K562 (cell line): ENCODE data around the gene BRPF1. TPM values are rescaled to one million over a fixed set of nuclear protein-coding genes. Genes with fewer than 3 reads are reported as not detected.

Source experiments
- BHLHE40 ChIP-seq: IDR thresholded peaks from 2 replicates; pipeline ENCODE4 v1.6.1; 2011; ENCODE audit warnings: low read length, improper control_type of control experiment
- CXXC5 ChIP-seq: fragments of 250-450 bp; sonication (Bioruptor Pico); IDR thresholded peaks from 2 replicates; pipeline ENCODE4 v1.8.0; 2022; ENCODE audit warnings: inconsistent platforms, mild to moderate bottlenecking, moderate library complexity
- DIDO1 ChIP-seq: fragments of 450-650 bp; IDR thresholded peaks from 2 replicates; pipeline ENCODE4 v1.6.1; 2016; ENCODE audit warnings: low read depth, missing biosample characterization, missing genetic modification characterization
- ETV6 ChIP-seq, 3 experiments: fragments of 150-350 bp in 1 of 3; sonication (generic) in 1 of 3; formaldehyde crosslinking in 1 of 3; IDR thresholded peaks; 2 replicates each; pipeline versions ENCODE4 v1.6.1 to v1.8.0; 2014 to 2022; ENCODE audit warnings: borderline replicate concordance in 2 of 3, low read depth in 2 of 3, antibody characterized with exemption in 1 of 3, low read length in 1 of 3, mild to moderate bottlenecking in 1 of 3, missing genetic modification reagents in 1 of 3
- GABPB2 ChIP-seq: fragments of 250-450 bp; sonication (Bioruptor Pico); conservative IDR thresholded peaks from 2 replicates; pipeline ENCODE4 v1.5.1; 2021; ENCODE audit warnings: mild to moderate bottlenecking
- GTF2A2 ChIP-seq: IDR thresholded peaks from 2 replicates; pipeline ENCODE4 v1.6.1; 2016; ENCODE audit warnings: mild to moderate bottlenecking, missing genetic modification characterization, missing compliant biosample characterization
- HNRNPK ChIP-seq: fragments of 200-400 bp; formaldehyde crosslinking; IDR thresholded peaks from one replicate; pipeline ENCODE4 v1.6.1; 2018; ENCODE audit warnings: mild to moderate bottlenecking, low read depth, low read length; ENCODE audit not compliant: poor library complexity, severe bottlenecking
- ILK ChIP-seq: fragments of 450-650 bp; IDR thresholded peaks from 2 replicates; pipeline ENCODE4 v1.6.1; 2016; ENCODE audit warnings: missing genetic modification characterization, low read depth, mild to moderate bottlenecking, missing compliant biosample characterization, moderate library complexity, borderline replicate concordance
- MAFK ChIP-seq: IDR thresholded peaks from 2 replicates; pipeline ENCODE4 v1.6.1; 2011; ENCODE audit warnings: low read length, improper control_type of control experiment
- MTA3 ChIP-seq: fragments of 450-650 bp; formaldehyde crosslinking; IDR thresholded peaks from 2 replicates; pipeline ENCODE4 v1.6.1; 2017; ENCODE audit warnings: mild to moderate bottlenecking, borderline replicate concordance
- NFE2L1 ChIP-seq: fragments of 450-650 bp; IDR thresholded peaks from 2 replicates; pipeline ENCODE4 v1.6.1; 2016; ENCODE audit warnings: missing genetic modification characterization, low read depth, mild to moderate bottlenecking, missing compliant biosample characterization, moderate library complexity, borderline replicate concordance
- NFRKB ChIP-seq: fragments of 450-650 bp; IDR thresholded peaks from 2 replicates; pipeline ENCODE4 v1.6.1; 2016; ENCODE audit warnings: low read depth
- NR2F6 ChIP-seq: fragments of 450-650 bp; formaldehyde crosslinking; IDR thresholded peaks from 2 replicates; pipeline ENCODE4 v1.4.0; 2020; ENCODE audit warnings: mild to moderate bottlenecking
- SRSF3 ChIP-seq: fragments of 200-400 bp; formaldehyde crosslinking; IDR thresholded peaks from 2 replicates; pipeline ENCODE4 v1.6.1; 2016; ENCODE audit warnings: mild to moderate bottlenecking, low read length, moderate library complexity; ENCODE audit not compliant: insufficient read depth
- TEAD1 ChIP-seq, 2 experiments: fragments of 450-650 bp in 1 of 2; sonication (generic) in 1 of 2; formaldehyde crosslinking; IDR thresholded peaks; 2 replicates each; pipeline versions ENCODE4 v1.4.0 to v1.8.0; 2020 to 2022; ENCODE audit warnings: mild to moderate bottlenecking in 2 of 2, missing genetic modification reagents in 1 of 2
- ZKSCAN3 ChIP-seq: fragments of 250-450 bp; sonication (Bioruptor Pico); IDR thresholded peaks from 2 replicates; pipeline ENCODE4 v1.4.0; 2020
- ZKSCAN8 ChIP-seq: fragments of 200-800 bp; sonication (Bioruptor generic); IDR thresholded peaks from 2 replicates; pipeline ENCODE4 v1.6.1; 2016; ENCODE audit warnings: missing genetic modification characterization, missing compliant biosample characterization
- ZNF134 ChIP-seq: fragments of 250-450 bp; sonication (Bioruptor Pico); conservative IDR thresholded peaks from 2 replicates; pipeline ENCODE4 v1.4.0; 2020
- ZNF165 ChIP-seq: fragments of 250-450 bp; sonication (Bioruptor Pico); IDR thresholded peaks from 2 replicates; pipeline ENCODE4 v1.4.0; 2020; ENCODE audit warnings: borderline replicate concordance
- polyA plus RNA-seq, 8 experiments: library from polyadenylated mRNA; depleted of rRNA in 4 of 8; stranded (reverse) in 5 of 8; unstranded in 3 of 8; fragments of >200 nt; fragmentation: Nextera tagmentation in 2 of 8; fragmentation: Illumina TruSeq in 1 of 8; extraction: Ambion mirVana in 2 of 8; extraction: Trizol in 1 of 8; gene quantifications; 2 replicates each; pipeline versions ENCODE4 v1.2.1 to v1.2.3, GENCODE V29; 2011 to 2014; ENCODE audit warnings: inconsistent platforms in 1 of 8, missing spikeins in 1 of 8
- total RNA-seq, 7 experiments: library from RNA; depleted of rRNA in 6 of 7; stranded (reverse); fragments of >200 nt in 6 of 7; fragmentation: Illumina TruSeq in 2 of 7; extraction: Trizol in 2 of 7; gene quantifications; 2 replicates each; pipeline versions ENCODE4 v1.2.1 to v1.2.3, GENCODE V29; 2011 to 2021; ENCODE audit warnings: low replicate concordance in 1 of 7
- TF ChIP-seq, protein P1 (sequence below), 2 experiments: fragments of 450-650 bp; IDR thresholded peaks; 2 replicates each; pipeline ENCODE4 v1.6.1; 2016
- TF ChIP-seq, protein P2 (sequence below): fragments of 250-450 bp; sonication (Bioruptor Pico); IDR thresholded peaks from 2 replicates; pipeline ENCODE4 v1.5.0; 2021; ENCODE audit warnings: mild to moderate bottlenecking, borderline replicate concordance
- TF ChIP-seq, protein P3 (sequence below): fragments of 150-350 bp; IDR thresholded peaks from 2 replicates; pipeline ENCODE4 v1.6.1; 2014; ENCODE audit warnings: low read depth, mild to moderate bottlenecking, low read length, borderline replicate concordance

The BRPF1 gene
- total and polyA plus RNA-seq, 9 of the 15 experiments (the other 6 are each of a cell fraction or from before 2014, with no cell fraction given) = 1.1 to 40.2 (median 23.5) TPM

DNA sequence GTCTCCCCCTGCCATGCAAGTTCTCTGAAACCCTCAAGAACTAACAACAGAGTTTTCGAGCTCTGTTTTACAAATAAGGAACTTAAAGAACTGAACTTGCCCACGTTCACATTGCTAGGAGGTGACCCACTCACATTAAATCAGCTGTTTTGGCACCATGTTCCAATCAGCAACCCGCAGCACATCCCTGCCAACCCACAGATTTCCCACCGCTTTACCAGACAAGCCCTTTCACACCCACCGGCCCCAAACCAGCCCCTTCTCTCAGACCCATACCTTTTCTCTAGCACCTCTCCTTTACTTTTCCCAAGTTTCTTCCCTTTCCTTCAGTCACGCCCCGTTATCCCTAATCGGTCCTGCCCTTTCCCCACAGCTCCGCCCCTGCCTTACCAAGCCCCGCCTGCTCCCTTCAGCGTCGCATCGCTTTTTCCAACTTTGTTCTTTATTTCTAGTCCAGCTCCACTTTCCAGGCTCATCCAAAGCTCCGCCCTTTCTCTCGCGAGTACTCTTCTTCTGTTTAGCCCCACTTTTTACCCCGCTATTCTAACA lies 804 bp upstream of the BRPF1 start (continued):
- TF ChIP-seq NFRKB (no peak), NFE2L1 (no peak), ZNF134 (no peak), MTA3 (no peak), HNRNPK (no peak), GABPB2 (no peak), SRSF3 (no peak), BHLHE40 (no peak), TEAD1 (CRISPR knock-in tag; IDR thresholded peaks at IDR 0.05) (no peak), ZKSCAN8 (CRISPR knock-in tag) (no peak), ILK (no peak), GTF2A2 (tag) (no peak), DIDO1 (tag) (no peak), ZNF165 (no peak), NR2F6 (CRISPR knock-in tag) (no peak), MAFK (no peak), ZKSCAN3 (no peak), CXXC5 (CRISPR knock-in tag) (no peak), ETV6 (IDR thresholded peaks at IDR 0.05; ENCODE audit: borderline replicate concordance in 1 of 2, low read depth in 2 of 2, low read length in 1 of 2) (no peak), ETV6 (CRISPR knock-in tag; IDR thresholded peaks at IDR 0.05; ENCODE audit: borderline replicate concordance) (no peak)
- TF ChIP-seq, protein P1, sequence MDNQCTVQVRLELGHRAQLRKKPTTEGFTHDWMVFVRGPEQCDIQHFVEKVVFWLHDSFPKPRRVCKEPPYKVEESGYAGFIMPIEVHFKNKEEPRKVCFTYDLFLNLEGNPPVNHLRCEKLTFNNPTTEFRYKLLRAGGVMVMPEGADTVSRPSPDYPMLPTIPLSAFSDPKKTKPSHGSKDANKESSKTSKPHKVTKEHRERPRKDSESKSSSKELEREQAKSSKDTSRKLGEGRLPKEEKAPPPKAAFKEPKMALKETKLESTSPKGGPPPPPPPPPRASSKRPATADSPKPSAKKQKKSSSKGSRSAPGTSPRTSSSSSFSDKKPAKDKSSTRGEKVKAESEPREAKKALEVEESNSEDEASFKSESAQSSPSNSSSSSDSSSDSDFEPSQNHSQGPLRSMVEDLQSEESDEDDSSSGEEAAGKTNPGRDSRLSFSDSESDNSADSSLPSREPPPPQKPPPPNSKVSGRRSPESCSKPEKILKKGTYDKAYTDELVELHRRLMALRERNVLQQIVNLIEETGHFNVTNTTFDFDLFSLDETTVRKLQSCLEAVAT (IDR thresholded peaks at IDR 0.05) = 0 out of 4 replicates have a peak, but pooled peaks have one; percentile 25 to 62
- TF ChIP-seq, protein P2, sequence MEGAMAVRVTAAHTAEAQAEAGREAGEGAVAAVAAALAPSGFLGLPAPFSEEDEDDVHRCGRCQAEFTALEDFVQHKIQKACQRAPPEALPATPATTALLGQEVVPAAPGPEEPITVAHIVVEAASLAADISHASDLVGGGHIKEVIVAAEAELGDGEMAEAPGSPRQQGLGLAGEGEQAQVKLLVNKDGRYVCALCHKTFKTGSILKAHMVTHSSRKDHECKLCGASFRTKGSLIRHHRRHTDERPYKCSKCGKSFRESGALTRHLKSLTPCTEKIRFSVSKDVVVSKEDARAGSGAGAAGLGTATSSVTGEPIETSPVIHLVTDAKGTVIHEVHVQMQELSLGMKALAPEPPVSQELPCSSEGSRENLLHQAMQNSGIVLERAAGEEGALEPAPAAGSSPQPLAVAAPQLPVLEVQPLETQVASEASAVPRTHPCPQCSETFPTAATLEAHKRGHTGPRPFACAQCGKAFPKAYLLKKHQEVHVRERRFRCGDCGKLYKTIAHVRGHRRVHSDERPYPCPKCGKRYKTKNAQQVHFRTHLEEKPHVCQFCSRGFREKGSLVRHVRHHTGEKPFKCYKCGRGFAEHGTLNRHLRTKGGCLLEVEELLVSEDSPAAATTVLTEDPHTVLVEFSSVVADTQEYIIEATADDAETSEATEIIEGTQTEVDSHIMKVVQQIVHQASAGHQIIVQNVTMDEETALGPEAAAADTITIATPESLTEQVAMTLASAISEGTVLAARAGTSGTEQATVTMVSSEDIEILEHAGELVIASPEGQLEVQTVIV = no peak
- TF ChIP-seq, protein P3, sequence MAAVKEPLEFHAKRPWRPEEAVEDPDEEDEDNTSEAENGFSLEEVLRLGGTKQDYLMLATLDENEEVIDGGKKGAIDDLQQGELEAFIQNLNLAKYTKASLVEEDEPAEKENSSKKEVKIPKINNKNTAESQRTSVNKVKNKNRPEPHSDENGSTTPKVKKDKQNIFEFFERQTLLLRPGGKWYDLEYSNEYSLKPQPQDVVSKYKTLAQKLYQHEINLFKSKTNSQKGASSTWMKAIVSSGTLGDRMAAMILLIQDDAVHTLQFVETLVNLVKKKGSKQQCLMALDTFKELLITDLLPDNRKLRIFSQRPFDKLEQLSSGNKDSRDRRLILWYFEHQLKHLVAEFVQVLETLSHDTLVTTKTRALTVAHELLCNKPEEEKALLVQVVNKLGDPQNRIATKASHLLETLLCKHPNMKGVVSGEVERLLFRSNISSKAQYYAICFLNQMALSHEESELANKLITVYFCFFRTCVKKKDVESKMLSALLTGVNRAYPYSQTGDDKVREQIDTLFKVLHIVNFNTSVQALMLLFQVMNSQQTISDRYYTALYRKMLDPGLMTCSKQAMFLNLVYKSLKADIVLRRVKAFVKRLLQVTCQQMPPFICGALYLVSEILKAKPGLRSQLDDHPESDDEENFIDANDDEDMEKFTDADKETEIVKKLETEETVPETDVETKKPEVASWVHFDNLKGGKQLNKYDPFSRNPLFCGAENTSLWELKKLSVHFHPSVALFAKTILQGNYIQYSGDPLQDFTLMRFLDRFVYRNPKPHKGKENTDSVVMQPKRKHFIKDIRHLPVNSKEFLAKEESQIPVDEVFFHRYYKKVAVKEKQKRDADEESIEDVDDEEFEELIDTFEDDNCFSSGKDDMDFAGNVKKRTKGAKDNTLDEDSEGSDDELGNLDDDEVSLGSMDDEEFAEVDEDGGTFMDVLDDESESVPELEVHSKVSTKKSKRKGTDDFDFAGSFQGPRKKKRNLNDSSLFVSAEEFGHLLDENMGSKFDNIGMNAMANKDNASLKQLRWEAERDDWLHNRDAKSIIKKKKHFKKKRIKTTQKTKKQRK = no peak
